Fibroblast of lung (primary cell): ENCODE measurements around the gene FAM13C. TPM values are rescaled to one million over a fixed set of nuclear protein-coding genes. Genes with fewer than 3 reads are reported as not detected.

Experiments
- DNase-seq, 2 donors: peaks; one replicate each; pipeline versions ENCODE4 v3.0.0 to v3.0.0-alpha.2; 2010; ENCODE audit warnings: low read depth in 2 of 2
- H2AFZ ChIP-seq: 2 replicates; pipeline ENCODE4 v1.5.1; 2012; ENCODE audit warnings: low read length, control low read depth, inconsistent platforms
- H3K27ac ChIP-seq: 2 replicates; pipeline ENCODE4 v1.5.1; 2011; ENCODE audit warnings: low read length, control low read depth; ENCODE audit not compliant: insufficient read depth
- H3K27me3 ChIP-seq: 2 replicates; pipeline ENCODE4 v1.5.1; 2011; ENCODE audit warnings: mild to moderate bottlenecking, low read length; ENCODE audit not compliant: control insufficient read depth, insufficient read depth
- H3K36me3 ChIP-seq: 2 replicates; pipeline ENCODE4 v1.5.1; 2011; ENCODE audit warnings: low read length; ENCODE audit not compliant: control insufficient read depth, insufficient read depth
- H3K4me1 ChIP-seq: 2 replicates; pipeline ENCODE4 v1.5.1; 2011; ENCODE audit warnings: low read length; ENCODE audit not compliant: control insufficient read depth, insufficient read depth; ENCODE audit errors: extremely low read depth
- H3K4me2 ChIP-seq: 2 replicates; pipeline ENCODE4 v1.5.1; 2011; ENCODE audit warnings: low read length, control low read depth; ENCODE audit not compliant: insufficient read depth; ENCODE audit errors: extremely low read depth
- H3K4me3 ChIP-seq, 4 experiments: fragments of 200-600 bp in 1 of 4; sonication (generic) in 1 of 4; replicated peaks in 1 of 4; 2 replicates each; pipeline ENCODE4 v1.5.1; 2011 to 2016; ENCODE audit warnings: low read length in 4 of 4, low read depth in 3 of 4, mild to moderate bottlenecking in 3 of 4, control low read depth in 2 of 4, inconsistent platforms in 1 of 4, mixed read lengths in 1 of 4; ENCODE audit not compliant: insufficient read depth in 1 of 4; ENCODE audit errors: control extremely low read depth in 1 of 4
- H3K79me2 ChIP-seq: 2 replicates; pipeline ENCODE4 v1.5.1; 2012; ENCODE audit warnings: mild to moderate bottlenecking, low read length, inconsistent platforms; ENCODE audit not compliant: control insufficient read depth, insufficient read depth
- H3K9ac ChIP-seq: 2 replicates; pipeline ENCODE4 v1.5.1; 2011; ENCODE audit warnings: mild to moderate bottlenecking, low read length, control low read depth; ENCODE audit not compliant: insufficient read depth
- H3K9me3 ChIP-seq: 2 replicates; pipeline ENCODE4 v1.5.1; 2012; ENCODE audit warnings: low read depth, low read length; ENCODE audit not compliant: control insufficient read depth, insufficient read depth
- H4K20me1 ChIP-seq: 2 replicates; pipeline ENCODE4 v1.5.1; 2011; ENCODE audit warnings: low read length; ENCODE audit not compliant: control insufficient read depth, insufficient read depth; ENCODE audit errors: extremely low read depth
- EZH2 ChIP-seq: IDR thresholded peaks from 2 replicates; pipeline ENCODE4 v1.5.1; 2012; ENCODE audit warnings: low read length, control low read depth, mild to moderate bottlenecking; ENCODE audit errors: missing control alignments
- polyA plus RNA-seq, 2 donors: library from polyadenylated mRNA; depleted of rRNA in 1 of 2; stranded (reverse) in 1 of 2; unstranded in 1 of 2; fragments of >200 nt; gene quantifications; 2 replicates each; pipeline ENCODE4 v1.2.1, GENCODE V29; 2011 to 2012; ENCODE audit warnings: missing spikeins in 1 of 2
- total RNA-seq: library from RNA; depleted of rRNA; stranded (reverse); fragments of >200 nt; gene quantifications from 2 replicates; pipeline ENCODE4 v1.2.1, GENCODE V29; 2014
- TF ChIP-seq, protein P1 (sequence below), 2 donors: IDR thresholded peaks in 1 of 2; conservative IDR thresholded peaks in 1 of 2; 1 replicate in 1 of 2; 2 replicates in 1 of 2; pipeline ENCODE4 v1.5.1; 2011 to 2012; ENCODE audit warnings: low read length in 2 of 2, control low read depth in 1 of 2, inconsistent platforms in 1 of 2, low read depth in 1 of 2, mild to moderate bottlenecking in 1 of 2

Gene FAM13C
- total and polyA plus RNA-seq, 2 donors (not counting 1 experiment from before 2014, with no cell fraction given) = 2.8 to 5.9 TPM

DNA sequence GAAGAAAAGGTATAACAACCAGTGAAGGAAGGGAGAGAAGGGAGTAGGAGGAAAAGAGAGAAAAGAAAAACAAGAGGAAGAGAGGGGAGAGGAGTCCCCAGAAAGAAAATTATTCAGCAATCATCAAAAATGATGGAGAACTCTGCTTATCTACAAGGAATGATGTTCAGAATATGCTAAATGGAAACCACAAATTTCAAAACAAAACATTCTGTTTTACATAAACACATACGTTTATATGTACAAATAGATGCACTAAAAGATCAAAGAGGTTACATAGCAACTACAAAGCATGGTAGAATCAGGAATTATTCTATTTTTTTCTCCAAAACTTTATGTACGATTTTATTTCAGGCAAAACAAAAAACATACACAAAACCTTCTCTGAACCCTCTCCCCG is 91.9 kb downstream of the FAM13C start:
- peak in 1 of 2 donors; percentile 42 for DNase-seq
- TF ChIP-seq, protein P1, sequence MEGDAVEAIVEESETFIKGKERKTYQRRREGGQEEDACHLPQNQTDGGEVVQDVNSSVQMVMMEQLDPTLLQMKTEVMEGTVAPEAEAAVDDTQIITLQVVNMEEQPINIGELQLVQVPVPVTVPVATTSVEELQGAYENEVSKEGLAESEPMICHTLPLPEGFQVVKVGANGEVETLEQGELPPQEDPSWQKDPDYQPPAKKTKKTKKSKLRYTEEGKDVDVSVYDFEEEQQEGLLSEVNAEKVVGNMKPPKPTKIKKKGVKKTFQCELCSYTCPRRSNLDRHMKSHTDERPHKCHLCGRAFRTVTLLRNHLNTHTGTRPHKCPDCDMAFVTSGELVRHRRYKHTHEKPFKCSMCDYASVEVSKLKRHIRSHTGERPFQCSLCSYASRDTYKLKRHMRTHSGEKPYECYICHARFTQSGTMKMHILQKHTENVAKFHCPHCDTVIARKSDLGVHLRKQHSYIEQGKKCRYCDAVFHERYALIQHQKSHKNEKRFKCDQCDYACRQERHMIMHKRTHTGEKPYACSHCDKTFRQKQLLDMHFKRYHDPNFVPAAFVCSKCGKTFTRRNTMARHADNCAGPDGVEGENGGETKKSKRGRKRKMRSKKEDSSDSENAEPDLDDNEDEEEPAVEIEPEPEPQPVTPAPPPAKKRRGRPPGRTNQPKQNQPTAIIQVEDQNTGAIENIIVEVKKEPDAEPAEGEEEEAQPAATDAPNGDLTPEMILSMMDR (conservative IDR thresholded peaks at IDR 0.05 in 1 of 2, IDR thresholded peaks at IDR 0.05 in 1 of 2; ENCODE audit: low read depth in 1 of 2, low read length in 2 of 2) = no peak
- no peak for TF ChIP-seq EZH2
- Histone ChIP-seq H4K20me1 (no peaks in the 10 kb centered on the region), H3K79me2 (no peaks in the 10 kb centered on the region), H3K4me1 (no peaks in the 10 kb centered on the region), H3K9ac (no peak overlapping the region), H3K27me3 (no peaks in the 10 kb centered on the region), H2AFZ (no peak overlapping the region), H3K36me3 (no peaks in the 10 kb centered on the region), H3K4me3 (no peak overlapping the region), H3K27ac (no peak overlapping the region), H3K4me2 (no peak overlapping the region), H3K9me3 (no peaks in the 10 kb centered on the region)

DNA sequence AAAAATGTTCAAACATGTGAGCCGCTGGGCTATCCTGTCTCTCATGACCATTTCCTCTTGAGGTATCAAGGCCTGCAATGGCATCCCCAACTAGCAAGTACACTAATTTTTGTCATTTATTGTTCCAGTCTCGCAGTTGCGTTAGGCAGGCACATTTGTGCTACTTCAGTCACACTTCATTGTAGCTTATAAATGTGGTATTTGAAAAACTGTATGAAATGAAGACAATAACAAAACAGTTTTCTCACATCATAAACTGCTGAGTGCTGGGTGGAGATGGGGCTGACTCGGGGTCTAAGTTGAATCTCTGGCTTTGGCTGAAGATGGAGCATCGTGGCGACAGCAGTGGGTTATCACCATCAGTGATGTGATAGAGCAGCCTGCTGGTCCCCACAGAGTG is 92.7 kb downstream of the FAM13C start:
- Histone ChIP-seq H3K27me3 (no peaks in the 10 kb centered on the region), H3K4me2 (no peak overlapping the region), H3K9ac (no peak overlapping the region), H3K79me2 (no peaks in the 10 kb centered on the region), H3K4me3 (no peak overlapping the region), H3K36me3 (no peaks in the 10 kb centered on the region), H3K4me1 (no peaks in the 10 kb centered on the region), H3K9me3 (no peaks in the 10 kb centered on the region), H2AFZ (no peak overlapping the region), H3K27ac (no peak overlapping the region), H4K20me1 (no peaks in the 10 kb centered on the region)
- TF ChIP-seq, protein P1 (conservative IDR thresholded peaks at IDR 0.05 in 1 of 2, IDR thresholded peaks at IDR 0.05 in 1 of 2; ENCODE audit: low read depth in 1 of 2, low read length in 2 of 2) = no peak
- TF ChIP-seq EZH2 = no peak
- DNase-seq = no peak

DNA sequence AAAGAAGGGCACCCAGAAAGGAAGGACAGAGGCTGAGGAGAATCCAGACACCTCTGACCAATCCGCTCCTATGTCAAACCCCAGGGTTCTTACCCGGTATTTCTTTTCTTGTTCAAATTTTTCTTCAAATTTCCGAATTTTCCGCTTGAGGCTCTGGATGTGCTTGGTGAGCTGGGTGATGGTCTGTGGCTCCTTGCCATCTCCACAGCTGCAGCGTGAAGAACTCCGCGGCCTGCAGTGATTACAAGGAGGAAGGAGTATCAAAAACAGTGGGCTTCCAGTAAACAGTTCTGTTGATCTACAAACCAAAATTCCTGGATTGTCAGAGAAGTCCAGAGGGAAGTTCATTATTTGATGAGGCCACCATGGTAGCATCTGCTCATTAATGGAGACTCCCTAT is 93.9 kb downstream of the FAM13C start:
- H2AFZ ChIP-seq = no peak overlapping the region
- no peaks in the 10 kb centered on the region for H4K20me1 ChIP-seq
- no peak for DNase-seq
- no peaks in the 10 kb centered on the region for H3K4me1 ChIP-seq
- no peak for TF ChIP-seq EZH2
- TF ChIP-seq, protein P1 (conservative IDR thresholded peaks at IDR 0.05 in 1 of 2, IDR thresholded peaks at IDR 0.05 in 1 of 2; ENCODE audit: low read depth in 1 of 2, low read length in 2 of 2) = no peak
- H3K79me2 ChIP-seq = no peaks in the 10 kb centered on the region
- H3K36me3 ChIP-seq = no peaks in the 10 kb centered on the region
- no peak overlapping the region for H3K27ac ChIP-seq
- no peak overlapping the region for H3K9ac ChIP-seq
- no peaks in the 10 kb centered on the region for H3K9me3 ChIP-seq
- no peaks in the 10 kb centered on the region for H3K27me3 ChIP-seq
- no peak overlapping the region for H3K4me3 ChIP-seq
- H3K4me2 ChIP-seq = no peak overlapping the region
